K562 treated with DMSO at 1 percent for 48 hours (cell line): ENCODE results near the gene LHCGR. TPM values are rescaled to one million over a fixed set of nuclear protein-coding genes. Genes with fewer than 3 reads are reported as not detected.

Source experiments
- total RNA-seq: library from RNA; unstranded; fragments of 300-600 nt; gene quantifications from 2 replicates; pipeline ENCODE4 v1.2.3, GENCODE V29; 2022; ENCODE audit warnings: low replicate concordance; ENCODE audit errors: extremely low read depth

Gene LHCGR
- not detected in 2 replicates for total RNA-seq

GRCh38 chr2:48755473-48755872, at the start of gene LHCGR:
TSS of gene LHCGR (minus strand) at chr2:48755724. CDS start at chr2:48755671, 53 bp downstream.

Other genes starting within 250 kb of the LHCGR start
- gene STON1, start 225.6 kb downstream of the LHCGR start, total RNA-seq = not detected in 2 replicates
- not detected in 2 replicates for gene GTF2A1L, start 137.9 kb downstream of the LHCGR start, total RNA-seq